ENCODE data around the gene SH3PXD2A. TPM values are rescaled to one million over a fixed set of nuclear protein-coding genes. Genes with fewer than 3 reads are reported as not detected.

The SH3PXD2A gene
- total RNA-seq, 1 experiment from 2014 or later = 13.2 TPM

- TF ChIP-seq CTCF (IDR thresholded peaks at IDR 0.05; ENCODE audit: unreplicated experiment) = no peak
- BruUV-seq (replicated peaks) = no TSS peak
- ChIA-PET CTCF (no interaction called here), POLR2A (no interaction called here)
- no peak for DNase-seq (ENCODE audit: unreplicated experiment)
- H3K9me3 Mint-ChIP-seq (ENCODE audit: unreplicated experiment) = no peaks in the 10 kb centered on the region
- no peaks in the 10 kb centered on the region for H3K4me1 Mint-ChIP-seq (ENCODE audit: insufficient read depth, unreplicated experiment)
- no peak overlapping the region for H3K27ac Mint-ChIP-seq (ENCODE audit: low read depth, unreplicated experiment)
- H3K27me3 Mint-ChIP-seq (ENCODE audit: insufficient read depth, unreplicated experiment) = no peaks in the 10 kb centered on the region
- H3K4me3 Mint-ChIP-seq (ENCODE audit: unreplicated experiment) = no peak overlapping the region
- H3K36me3 Mint-ChIP-seq (ENCODE audit: insufficient read depth, unreplicated experiment) = no peaks in the 10 kb centered on the region
- intact Hi-C loops (cut with micrococcal nuclease) = no loop called here
Measured at GRCh38 chr10:103620352-103620740, 235.0 kb downstream of the SH3PXD2A start.

- no peaks in the 10 kb centered on the region for H3K36me3 Mint-ChIP-seq (ENCODE audit: insufficient read depth, unreplicated experiment)
- TF ChIP-seq CTCF (IDR thresholded peaks at IDR 0.05; ENCODE audit: unreplicated experiment) = no peak
- H3K27ac Mint-ChIP-seq (ENCODE audit: low read depth, unreplicated experiment) = no peak overlapping the region
- H3K4me1 Mint-ChIP-seq (ENCODE audit: insufficient read depth, unreplicated experiment) = no peaks in the 10 kb centered on the region
- DNase-seq (ENCODE audit: unreplicated experiment) = no peak
- no peaks in the 10 kb centered on the region for H3K9me3 Mint-ChIP-seq (ENCODE audit: unreplicated experiment)
- intact Hi-C loops (cut with micrococcal nuclease) = no loop called here
- CTCF ChIA-PET = interaction anchor here (0.5 to 1.3 kb wide), 3 partner anchors 20 to 98 kb away, joined by 3 to 6 read pairs (median 5); no protein-coding TSS in a partner anchor
- POLR2A ChIA-PET = no interaction called here
- no peak overlapping the region for H3K4me3 Mint-ChIP-seq (ENCODE audit: unreplicated experiment)
- H3K27me3 Mint-ChIP-seq (ENCODE audit: insufficient read depth, unreplicated experiment) = no peaks in the 10 kb centered on the region
- BruUV-seq (replicated peaks) = no TSS peak
Measured at GRCh38 chr10:103619424-103620351, 235.7 kb downstream of the SH3PXD2A start.

- TF ChIP-seq CTCF (IDR thresholded peaks at IDR 0.05; ENCODE audit: unreplicated experiment) = no peak
- no peak for DNase-seq (ENCODE audit: unreplicated experiment)
- intact Hi-C loops (cut with micrococcal nuclease) = no loop called here
- Mint-ChIP-seq H3K27ac (ENCODE audit: low read depth, unreplicated experiment) (no peak overlapping the region), H3K4me3 (ENCODE audit: unreplicated experiment) (no peak overlapping the region), H3K9me3 (ENCODE audit: unreplicated experiment) (no peaks in the 10 kb centered on the region), H3K4me1 (ENCODE audit: insufficient read depth, unreplicated experiment) (no peaks in the 10 kb centered on the region), H3K36me3 (ENCODE audit: insufficient read depth, unreplicated experiment) (peaks cover 6% of the 10 kb centered on the region), H3K27me3 (ENCODE audit: insufficient read depth, unreplicated experiment) (no peaks in the 10 kb centered on the region)
- POLR2A ChIA-PET = no interaction called here
- CTCF ChIA-PET = interaction anchor here (0.9 to 1.3 kb wide), 2 partner anchors 19 to 26 kb away, joined by 3 to 6 read pairs; no protein-coding TSS in a partner anchor
- no TSS peak for BruUV-seq (replicated peaks)
Measured at GRCh38 chr10:103618575-103619423, 236.6 kb downstream of the SH3PXD2A start.

Measured in MCF 10A (cell line).